IPS-18c (cell line): Measurements from ENCODE around the gene CLEC4E.
A peak's percentile ranks its signal among the peaks of the same experiment; 100 is the strongest.
"Not testable (repeated sequence)": the region's sequence is repeated elsewhere in the genome, so short reads cannot be mapped to it uniquely, and the experiment has no call there.

ENCODE experiments used
- H3K4me3 ChIP-seq: 2 replicates; pipeline ENCODE4 v1.7.0; 2013; ENCODE audit warnings: low read depth, mild to moderate bottlenecking, low read length, moderate library complexity; ENCODE audit not compliant: insufficient read depth
- H3K9me3 ChIP-seq: one replicate; pipeline ENCODE4 v1.6.1; 2013; ENCODE audit warnings: mild to moderate bottlenecking, low read length, moderate library complexity; ENCODE audit not compliant: control insufficient read depth, insufficient read depth

CLEC4E gene

DNA sequence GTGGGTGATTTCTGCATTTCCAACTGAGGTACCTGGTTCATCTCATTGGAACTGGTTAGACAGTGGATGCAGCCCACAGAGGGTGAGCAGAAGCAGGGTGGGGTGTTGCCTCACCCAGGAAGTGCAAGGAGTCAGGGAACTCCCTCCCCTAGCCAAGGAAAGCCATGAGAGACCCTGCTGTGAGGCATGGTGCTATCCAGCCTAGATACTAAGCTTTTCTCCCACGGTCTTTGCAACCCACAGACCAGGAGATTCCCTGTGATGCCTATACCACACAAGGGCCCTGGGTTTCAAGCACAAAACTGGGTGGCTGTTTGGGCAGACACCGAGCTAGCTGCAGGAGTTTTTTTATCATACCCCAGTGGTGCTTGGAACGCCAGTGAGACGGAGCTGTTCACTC is 45.0 kb downstream of the CLEC4E start:
- H3K4me3 ChIP-seq = 0 out of 2 replicates have a peak overlapping the region, but pooled peaks have one; percentile 4
- not testable (repeated sequence) for H3K9me3 ChIP-seq

DNA sequence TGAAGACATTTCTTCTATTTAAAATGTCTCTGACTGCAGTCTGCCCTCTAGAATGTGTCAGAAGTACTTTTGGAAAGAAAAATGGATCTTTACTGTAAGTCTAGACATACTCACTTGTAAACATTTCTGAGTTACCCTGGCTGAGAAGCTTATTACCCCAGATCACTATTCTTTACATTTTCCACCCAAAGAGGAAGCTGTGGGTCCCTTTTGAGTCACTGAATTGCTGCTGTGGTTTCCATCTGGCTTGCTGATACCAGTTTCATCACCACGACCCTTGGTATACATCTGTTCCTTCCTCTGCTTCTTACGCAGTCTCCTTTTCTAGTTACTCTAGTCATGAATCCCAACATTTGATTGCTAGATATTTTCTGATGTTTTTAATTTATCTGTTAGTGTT is 47.6 kb downstream of the CLEC4E start:
- Histone ChIP-seq H3K4me3 (no peak overlapping the region), H3K9me3 (no peaks in the 10 kb centered on the region)

DNA sequence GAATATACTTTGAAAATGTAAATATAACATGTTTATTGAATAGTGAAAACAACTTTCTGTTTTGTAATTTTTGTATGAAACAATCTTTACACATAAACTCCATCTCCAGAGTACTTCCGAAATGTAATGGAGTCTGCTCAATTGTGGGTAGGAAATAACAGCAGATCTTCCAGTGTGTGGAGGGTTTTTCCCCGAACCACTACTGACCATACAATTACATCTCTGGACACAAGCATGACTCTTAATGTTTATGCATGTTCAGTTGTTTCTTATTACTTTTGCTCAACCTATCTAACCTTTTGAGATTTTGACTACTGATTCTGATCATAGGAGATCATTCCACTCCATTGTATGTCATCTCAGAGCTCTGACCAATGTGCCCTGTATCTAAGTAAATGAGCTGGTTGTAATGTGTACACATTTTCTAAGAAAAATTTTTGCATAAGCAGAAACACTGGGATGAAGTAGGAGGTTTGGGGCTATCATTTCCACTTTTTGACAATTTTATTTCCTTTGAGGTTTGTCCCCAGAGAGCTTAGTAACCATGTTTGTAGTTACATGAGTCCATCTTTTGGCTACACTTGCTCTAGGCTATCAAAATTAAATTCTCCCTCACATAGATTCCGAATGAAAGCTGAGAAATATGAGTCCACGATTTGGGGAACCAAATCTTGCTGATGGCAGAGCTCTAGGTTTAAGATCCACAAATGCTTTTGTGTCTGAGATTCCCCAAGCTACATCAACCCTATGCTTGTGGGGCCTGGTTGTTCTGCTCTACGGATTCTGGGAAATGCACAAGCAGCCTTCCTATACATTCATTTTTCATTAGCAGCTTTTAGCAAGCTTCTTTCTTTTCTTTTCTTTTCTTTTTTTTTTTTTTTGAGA is 48.8 kb downstream of the CLEC4E start:
- no peaks in the 10 kb centered on the region for H3K9me3 ChIP-seq
- H3K4me3 ChIP-seq = no peak overlapping the region
